ENCODE data around the gene SMAD7. TPM values are rescaled to one million over a fixed set of nuclear protein-coding genes. Genes with fewer than 3 reads are reported as not detected.

SMAD7 gene
- total RNA-seq, 1 donor from 2014 or later, result 24.3 TPM

- Mint-ChIP-seq H3K4me1 (ENCODE audit: low read depth) (peaks cover 8% of the 10 kb centered on the region), H3K36me3 (ENCODE audit: insufficient read depth) (no peaks in the 10 kb centered on the region), H3K4me3 (ENCODE audit: low read depth) (no peak overlapping the region), H3K27ac (no peak overlapping the region), H3K27me3 (no peaks in the 10 kb centered on the region), H3K9me3 (ENCODE audit: low read depth) (peaks cover 7% of the 10 kb centered on the region)
- DNase-seq (ENCODE audit: low spot score, unreplicated experiment), result no peak
- TF ChIP-seq CTCF (IDR thresholded peaks at IDR 0.05; ENCODE audit: unreplicated experiment), result no peak
These were observed 41.0 kb downstream of the SMAD7 start for GRCh38 chr18:48909721-48910120.

- DNase-seq (ENCODE audit: low spot score, unreplicated experiment), result no peak
- Mint-ChIP-seq H3K4me1 (ENCODE audit: low read depth) (no peaks in the 10 kb centered on the region), H3K27me3 (no peaks in the 10 kb centered on the region), H3K27ac (no peak overlapping the region), H3K4me3 (ENCODE audit: low read depth) (no peak overlapping the region), H3K9me3 (ENCODE audit: low read depth) (peaks cover 13% of the 10 kb centered on the region), H3K36me3 (ENCODE audit: insufficient read depth) (no peaks in the 10 kb centered on the region)
- TF ChIP-seq CTCF (IDR thresholded peaks at IDR 0.05; ENCODE audit: unreplicated experiment), result no peak
These were observed 41.8 kb downstream of the SMAD7 start for GRCh38 chr18:48908916-48909315.

- Mint-ChIP-seq H3K4me1 (ENCODE audit: low read depth) (no peaks in the 10 kb centered on the region), H3K36me3 (ENCODE audit: insufficient read depth) (no peaks in the 10 kb centered on the region), H3K4me3 (ENCODE audit: low read depth) (no peak overlapping the region), H3K9me3 (ENCODE audit: low read depth) (peaks cover 13% of the 10 kb centered on the region), H3K27me3 (no peaks in the 10 kb centered on the region), H3K27ac (no peak overlapping the region)
- TF ChIP-seq CTCF (IDR thresholded peaks at IDR 0.05; ENCODE audit: unreplicated experiment), result no peak
- DNase-seq (ENCODE audit: low spot score, unreplicated experiment), result no peak
These were observed 45.3 kb downstream of the SMAD7 start for GRCh38 chr18:48905513-48905912.

GRCh38 chr18:48904847-48905394 lies 45.8 kb downstream of the SMAD7 start:
- Mint-ChIP-seq H3K36me3 (ENCODE audit: insufficient read depth) (no peaks in the 10 kb centered on the region), H3K27ac (no peak overlapping the region), H3K9me3 (ENCODE audit: low read depth) (peaks cover 13% of the 10 kb centered on the region), H3K4me1 (ENCODE audit: low read depth) (no peaks in the 10 kb centered on the region), H3K27me3 (no peaks in the 10 kb centered on the region), H3K4me3 (ENCODE audit: low read depth) (no peak overlapping the region)
- TF ChIP-seq CTCF (IDR thresholded peaks at IDR 0.05; ENCODE audit: unreplicated experiment), result no peak
- DNase-seq (ENCODE audit: low spot score, unreplicated experiment), result no peak

GRCh38 chr18:48904091-48904490 lies 46.7 kb downstream of the SMAD7 start:
- no peak for DNase-seq (ENCODE audit: low spot score, unreplicated experiment)
- TF ChIP-seq CTCF (IDR thresholded peaks at IDR 0.05; ENCODE audit: unreplicated experiment), result no peak
- peaks cover 17% of the 10 kb centered on the region for H3K9me3 Mint-ChIP-seq (ENCODE audit: low read depth)
- H3K36me3 Mint-ChIP-seq (ENCODE audit: insufficient read depth), result no peaks in the 10 kb centered on the region
- no peak overlapping the region for H3K4me3 Mint-ChIP-seq (ENCODE audit: low read depth)
- no peaks in the 10 kb centered on the region for H3K27me3 Mint-ChIP-seq
- no peak overlapping the region for H3K27ac Mint-ChIP-seq
- H3K4me1 Mint-ChIP-seq (ENCODE audit: low read depth), result no peaks in the 10 kb centered on the region
